DMS79 (cell line): ENCODE results near the gene MYO15A.
A peak's percentile ranks its signal among the peaks of the same experiment; 100 is the strongest.

Source experiments
- DNase-seq: peaks from one replicate; lab custom pipeline; 2025; lab: John Stamatoyannopoulos, UW

MYO15A gene

GRCh38 chr17:18159551-18160120, 51.1 kb downstream of the MYO15A start:
- DNase-seq = no peak

DNA sequence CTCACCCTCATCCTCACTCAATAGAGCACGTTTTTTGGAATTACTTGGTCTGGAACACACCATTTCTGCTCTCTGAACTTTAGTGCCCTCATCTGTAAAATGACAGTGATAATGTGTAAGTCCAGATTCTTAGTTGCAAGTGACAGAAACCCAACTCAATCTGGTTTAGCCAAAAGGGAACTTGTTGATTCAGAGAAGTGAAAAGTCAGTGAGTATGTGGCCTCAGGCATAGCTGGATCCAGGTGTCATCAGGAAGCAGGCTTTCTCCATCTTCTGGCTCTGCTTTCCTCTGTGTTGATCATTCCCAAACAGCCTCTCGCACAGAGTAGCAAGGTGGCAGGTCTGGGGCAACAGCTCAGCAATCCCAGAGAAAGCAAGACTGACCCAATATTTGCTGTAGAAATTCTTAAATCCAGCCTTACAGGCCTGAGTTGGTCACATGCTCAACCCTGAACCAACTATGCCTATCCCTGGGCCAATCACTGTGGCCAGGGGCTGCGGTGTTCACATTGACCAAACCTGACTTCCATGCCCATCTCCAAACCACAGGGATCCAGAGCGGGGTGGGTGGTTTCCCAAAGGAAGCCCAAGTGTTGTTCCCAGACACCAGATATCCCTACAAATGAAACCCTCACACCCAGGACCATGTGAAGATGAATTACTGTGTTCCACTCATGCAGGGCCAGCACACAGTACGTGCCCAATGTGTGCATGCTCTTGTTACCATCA, 51.7 kb downstream of the MYO15A start:
- no peak for DNase-seq

DNA sequence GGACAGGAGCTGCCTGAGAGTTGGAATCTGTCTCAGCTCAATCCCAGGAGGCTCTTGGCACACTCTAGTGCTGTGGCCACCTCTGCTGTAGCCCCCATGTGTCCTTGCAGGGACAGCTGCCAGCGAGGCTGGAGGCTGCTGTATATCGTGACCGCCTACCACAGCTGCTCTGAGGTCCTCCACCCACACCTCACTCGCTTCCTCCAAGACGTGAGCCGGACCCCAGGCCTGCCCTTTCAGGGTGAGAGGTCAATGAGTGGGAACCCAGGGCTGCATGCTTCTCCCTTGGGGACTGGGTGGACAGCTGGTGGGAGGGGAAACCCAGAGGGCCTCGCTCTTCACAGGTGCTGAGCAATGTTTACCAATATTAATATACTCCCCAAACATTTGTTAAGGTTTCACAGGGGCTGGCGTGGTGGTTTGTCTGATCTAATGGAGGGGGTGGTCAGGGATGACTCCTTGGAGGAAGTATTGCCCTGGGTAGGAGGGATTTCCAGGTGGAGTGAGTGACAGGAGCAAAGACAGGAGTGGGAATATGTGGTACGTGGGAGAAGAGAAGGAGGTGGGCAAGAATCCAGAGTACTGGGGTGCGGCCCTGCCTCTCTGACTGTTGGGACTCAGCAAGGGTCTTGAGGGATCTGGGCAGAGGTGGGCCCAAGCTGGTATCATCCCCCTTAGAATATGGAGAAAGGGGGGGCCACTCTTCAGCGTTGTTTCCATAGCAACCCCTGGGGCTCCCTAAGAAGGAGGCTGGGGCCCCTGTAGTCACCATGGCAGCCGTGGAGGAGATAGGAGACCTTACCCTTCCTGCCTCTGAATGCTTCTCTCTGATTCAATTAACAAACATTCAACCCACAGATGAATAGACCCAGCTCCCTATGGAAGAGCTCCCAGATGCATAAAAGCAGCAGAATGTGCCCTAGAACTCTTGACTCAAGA, 52.9 kb downstream of the MYO15A start:
- no peak for DNase-seq

DNA sequence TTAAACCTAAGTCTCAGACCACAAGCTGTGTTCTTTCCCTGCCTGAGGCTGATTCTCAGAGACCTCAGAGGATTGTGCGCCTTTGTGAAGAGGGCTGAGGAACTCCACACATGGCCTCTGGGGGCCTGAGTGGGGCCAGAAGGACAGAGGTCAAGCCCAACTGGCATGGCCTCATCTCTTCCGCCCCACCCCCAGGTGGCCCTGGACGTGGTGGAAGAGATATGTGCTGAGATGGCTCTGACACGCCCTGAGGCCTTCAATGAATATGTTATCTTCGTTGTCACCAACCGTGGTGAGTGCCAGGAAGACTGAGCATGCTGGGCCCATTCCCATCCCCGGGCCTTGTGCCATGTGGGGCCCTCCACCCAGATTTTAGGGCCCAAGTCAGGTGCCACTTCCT, 55.0 kb downstream of the MYO15A start:
- DNase-seq = no peak

GRCh38 chr17:18166894-18167293, 58.3 kb downstream of the MYO15A start:
- DNase-seq = no peak

DNA sequence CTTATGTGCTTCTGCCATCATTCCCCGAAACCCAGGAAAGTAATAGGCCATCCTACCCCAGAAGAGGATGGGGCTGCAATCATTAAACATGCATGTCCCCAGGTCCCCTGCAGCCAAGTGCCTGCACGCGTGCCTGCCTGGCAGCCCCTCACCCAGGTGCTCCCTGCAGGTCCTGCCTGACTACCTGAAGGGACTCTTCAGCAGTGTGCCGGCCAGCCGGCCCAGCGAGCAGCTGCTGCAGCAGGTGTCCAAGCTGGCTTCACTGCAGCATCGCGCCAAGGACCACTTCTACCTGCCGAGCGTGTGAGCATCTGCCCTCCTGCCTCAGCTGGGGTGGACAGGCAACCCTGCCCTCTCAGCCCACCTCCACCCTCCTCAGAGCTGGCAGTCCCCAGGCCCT, 58.9 kb downstream of the MYO15A start:
- no peak for DNase-seq

GRCh38 chr17:18172531-18173278, 64.1 kb downstream of the MYO15A start:
- DNase-seq = no peak

GRCh38 chr17:18173740-18174139, 65.2 kb downstream of the MYO15A start:
- no peak for DNase-seq

DNA sequence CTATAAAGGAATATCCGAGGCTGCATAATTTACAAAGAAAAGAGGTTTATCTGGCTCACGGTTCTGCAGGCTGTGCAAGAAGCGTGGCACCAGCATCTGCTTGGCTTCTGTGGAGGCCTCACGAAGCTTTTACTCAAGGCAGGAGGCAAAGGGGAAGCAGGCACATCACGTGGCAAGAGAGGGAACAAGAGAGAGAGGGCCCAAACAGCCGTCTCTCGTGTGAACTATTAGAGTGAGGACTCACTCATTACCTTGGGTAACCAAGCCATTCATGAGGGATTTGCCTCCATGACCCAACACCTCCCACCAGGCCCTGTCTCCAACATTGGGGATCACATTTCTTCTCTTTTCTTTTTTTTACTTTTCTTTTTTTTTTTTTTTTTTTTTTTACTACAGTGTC, 67.6 kb downstream of the MYO15A start:
- DNase-seq = no peak

GRCh38 chr17:18177133-18177532, 68.6 kb downstream of the MYO15A start:
- DNase-seq = no peak

DNA sequence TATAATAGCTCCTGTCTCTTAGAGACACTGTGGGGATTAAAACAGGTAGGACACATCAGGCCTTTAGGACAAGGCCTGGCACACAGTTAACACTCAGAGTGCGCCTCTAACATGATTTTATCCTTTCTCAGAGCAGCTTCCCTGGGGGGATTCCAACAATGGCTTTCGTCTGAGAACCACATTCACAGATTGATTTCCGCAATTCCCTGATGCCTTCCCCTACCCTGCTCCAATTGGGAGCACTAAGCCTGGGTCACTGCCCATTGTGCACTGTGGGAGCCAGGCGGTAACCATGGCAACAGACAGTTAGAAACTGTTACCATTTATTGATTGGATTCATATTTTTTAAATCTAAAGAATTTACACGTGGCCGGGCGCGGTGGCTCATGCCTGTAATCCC, 69.2 kb downstream of the MYO15A start:
- no peak for DNase-seq

DNA sequence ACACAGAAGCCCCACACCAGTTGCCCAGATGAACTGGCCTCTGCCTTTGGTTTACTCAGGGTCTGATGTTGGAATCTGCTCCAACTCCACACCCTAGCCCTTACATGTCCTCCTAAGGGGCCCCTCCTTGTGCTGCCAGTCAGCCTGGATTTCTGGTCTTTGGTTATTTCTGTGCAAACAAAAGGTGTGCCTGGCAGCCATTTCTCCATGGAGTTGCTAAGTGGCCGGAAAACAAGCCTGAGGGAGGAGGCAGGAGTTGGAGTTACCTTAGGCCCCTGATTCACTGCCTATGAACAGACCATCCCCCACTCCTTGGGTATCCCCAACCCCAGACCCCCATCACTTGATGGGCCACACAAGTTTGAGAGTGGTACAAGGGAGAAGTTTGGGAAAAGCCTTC, 70.6 kb downstream of the MYO15A start:
- DNase-seq = no peak

GRCh38 chr17:18179804-18180203, 71.2 kb downstream of the MYO15A start:
- no peak for DNase-seq

- DNase-seq = no peak
Measured at GRCh38 chr17:18181358-18181757, 72.8 kb downstream of the MYO15A start.

GRCh38 chr17:18182110-18182977, 73.8 kb downstream of the MYO15A start:
- DNase-seq = no peak

- DNase-seq = no peak
Measured at GRCh38 chr17:18182978-18183333, 74.4 kb downstream of the MYO15A start.

DNA sequence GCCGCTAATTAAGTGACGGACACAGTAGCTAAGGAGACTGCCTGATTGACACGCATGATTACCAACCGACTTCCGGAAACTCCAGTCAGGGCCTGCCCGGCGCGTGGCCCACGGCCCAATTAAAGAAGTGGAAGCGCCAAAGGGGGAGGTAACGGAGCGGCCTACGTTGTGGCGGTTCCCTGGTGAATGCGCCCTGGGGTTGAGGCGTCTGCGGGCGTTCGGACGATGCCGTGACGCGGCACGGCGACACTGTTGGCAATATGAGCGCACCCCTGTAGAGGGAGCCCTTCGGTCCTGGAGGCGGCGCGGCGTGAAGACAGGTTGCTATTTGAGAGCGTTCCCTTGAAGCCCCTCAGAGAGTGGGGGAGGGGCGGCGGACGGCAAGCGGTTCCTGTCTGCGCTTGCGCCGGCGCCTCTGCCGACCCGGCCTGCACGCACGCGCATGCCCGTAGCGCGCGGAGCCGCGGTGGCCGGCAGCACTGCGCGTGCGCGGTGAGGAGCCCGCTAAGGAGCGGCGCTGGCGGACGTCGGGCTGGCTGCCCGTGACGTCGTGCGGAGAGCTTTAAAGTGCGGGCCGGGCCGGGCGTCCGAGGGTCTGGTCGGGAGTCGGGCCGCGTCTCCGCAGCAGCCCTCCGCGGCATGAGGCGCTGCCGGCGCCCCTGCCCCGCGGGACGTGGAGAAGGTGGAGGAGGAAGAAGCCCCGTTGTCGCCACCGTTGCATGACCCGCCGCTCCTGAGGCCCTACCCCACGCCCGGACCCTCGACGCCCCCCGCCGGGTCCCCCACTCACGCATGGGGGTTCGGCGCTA, 75.0 kb downstream of the MYO15A start, which contains the start of gene ALKBH5:
Gene ALKBH5 (plus strand): TSS at position 495 of the 809 bp plus-strand sequence. CDS start 416 bp downstream, outside the sequence.
- peak; percentile 87 for DNase-seq

DNA sequence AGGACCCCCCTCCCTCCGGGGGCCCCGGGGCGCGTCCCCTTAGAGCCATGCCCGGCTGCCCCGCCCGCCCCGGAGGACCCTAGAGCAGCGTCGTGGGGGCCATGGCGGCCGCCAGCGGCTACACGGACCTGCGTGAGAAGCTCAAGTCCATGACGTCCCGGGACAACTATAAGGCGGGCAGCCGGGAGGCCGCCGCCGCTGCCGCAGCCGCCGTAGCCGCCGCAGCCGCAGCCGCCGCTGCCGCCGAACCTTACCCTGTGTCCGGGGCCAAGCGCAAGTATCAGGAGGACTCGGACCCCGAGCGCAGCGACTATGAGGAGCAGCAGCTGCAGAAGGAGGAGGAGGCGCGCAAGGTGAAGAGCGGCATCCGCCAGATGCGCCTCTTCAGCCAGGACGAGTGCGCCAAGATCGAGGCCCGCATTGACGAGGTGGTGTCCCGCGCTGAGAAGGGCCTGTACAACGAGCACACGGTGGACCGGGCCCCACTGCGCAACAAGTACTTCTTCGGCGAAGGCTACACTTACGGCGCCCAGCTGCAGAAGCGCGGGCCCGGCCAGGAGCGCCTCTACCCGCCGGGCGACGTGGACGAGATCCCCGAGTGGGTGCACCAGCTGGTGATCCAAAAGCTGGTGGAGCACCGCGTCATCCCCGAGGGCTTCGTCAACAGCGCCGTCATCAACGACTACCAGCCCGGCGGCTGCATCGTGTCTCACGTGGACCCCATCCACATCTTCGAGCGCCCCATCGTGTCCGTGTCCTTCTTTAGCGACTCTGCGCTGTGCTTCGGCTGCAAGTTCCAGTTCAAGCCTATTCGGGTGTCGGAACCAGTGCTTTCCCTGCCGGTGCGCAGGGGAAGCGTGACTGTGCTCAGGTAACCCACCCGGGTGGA, 75.8 kb downstream of the MYO15A start:
- no peak for DNase-seq

DNA sequence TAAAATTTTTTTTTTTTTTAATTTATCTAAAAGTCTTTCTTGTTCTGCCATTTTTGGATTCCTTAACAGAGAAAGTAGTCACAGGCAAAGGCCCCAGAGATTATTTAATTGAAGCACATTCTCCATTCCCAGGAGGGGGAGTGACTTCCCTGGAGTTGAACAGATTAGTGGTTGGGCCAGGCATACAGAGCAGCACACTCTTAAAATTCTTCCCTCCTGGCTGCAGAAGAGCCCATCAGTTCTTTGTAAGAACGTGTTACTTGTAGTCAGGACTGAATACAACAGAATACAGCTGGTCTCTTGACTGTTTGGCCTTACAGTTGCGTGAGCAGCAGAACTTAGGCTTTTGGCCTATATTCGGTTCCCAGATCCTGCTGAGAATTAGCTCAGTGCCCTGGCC, 76.8 kb downstream of the MYO15A start:
- no peak for DNase-seq
